Stimulated activated CD4-positive, alpha-beta T cell treated with anti-CD3 and anti-CD28 coated beads, Interleukin-2, amount 100 ng/mL, for 24 hours (primary cell): ENCODE measurements around the gene SEC63.
A peak's percentile ranks its signal among the peaks of the same experiment; 100 is the strongest.
"Not testable (repeated sequence)": the region's sequence is repeated elsewhere in the genome, so short reads cannot be mapped to it uniquely, and the experiment has no call there.

Experiments
- DNase-seq, 2 donors: peaks; one replicate each; pipeline ENCODE4 v3.0.0-alpha.2; 2020

Gene SEC63

GRCh38 chr6:107972413-107973096, 14.5 kb upstream of the SEC63 start:
- DNase-seq = no peak

- DNase-seq = no peak
Measured at GRCh38 chr6:107971181-107971580, 13.2 kb upstream of the SEC63 start.

GRCh38 chr6:107970255-107970654, 12.2 kb upstream of the SEC63 start:
- no peak for DNase-seq

GRCh38 chr6:107968081-107968480, 10.1 kb upstream of the SEC63 start:
- DNase-seq = no peak

- DNase-seq = no peak
Measured at GRCh38 chr6:107965746-107966145, 7.7 kb upstream of the SEC63 start.

- DNase-seq = no peak
Measured at GRCh38 chr6:107962723-107963122, 4.7 kb upstream of the SEC63 start.

- DNase-seq = no peak
Measured at GRCh38 chr6:107959392-107959791, 1.4 kb upstream of the SEC63 start.

GRCh38 chr6:107958689-107959362, 818 bp upstream of the SEC63 start:
- DNase-seq = not testable (repeated sequence)

- peak; percentile 66 to 69 for DNase-seq
Measured at GRCh38 chr6:107957308-107957908, 600 bp downstream of the SEC63 start.

GRCh38 chr6:107956586-107957307, 1.3 kb downstream of the SEC63 start:
- no peak for DNase-seq

- DNase-seq = no peak
Measured at GRCh38 chr6:107956181-107956580, 1.8 kb downstream of the SEC63 start.

GRCh38 chr6:107953858-107954414, 4.1 kb downstream of the SEC63 start:
- DNase-seq = not testable (repeated sequence)

- DNase-seq = no peak
Measured at GRCh38 chr6:107943626-107944439, 14.2 kb downstream of the SEC63 start.

GRCh38 chr6:107942142-107942541, 15.9 kb downstream of the SEC63 start:
- DNase-seq = no peak

- DNase-seq = no peak
Measured at GRCh38 chr6:107941627-107942026, 16.4 kb downstream of the SEC63 start.

- DNase-seq = no peak
Measured at GRCh38 chr6:107941199-107941598, 16.8 kb downstream of the SEC63 start.

GRCh38 chr6:107936910-107937292, 21.1 kb downstream of the SEC63 start:
- DNase-seq = not testable (repeated sequence)

GRCh38 chr6:107936162-107936909, 21.7 kb downstream of the SEC63 start:
- DNase-seq = no peak

GRCh38 chr6:107934229-107934628, 23.8 kb downstream of the SEC63 start:
- not testable (repeated sequence) for DNase-seq

- no peak for DNase-seq
Measured at GRCh38 chr6:107932580-107932979, 25.4 kb downstream of the SEC63 start.

- no peak for DNase-seq
Measured at GRCh38 chr6:107931894-107932293, 26.1 kb downstream of the SEC63 start.

- no peak for DNase-seq
Measured at GRCh38 chr6:107928984-107929383, 29.0 kb downstream of the SEC63 start.
